Measurements from ENCODE around the gene SH3BGRL2.
A peak's percentile ranks its signal among the peaks of the same experiment; 100 is the strongest.
"Not testable (repeated sequence)": the region's sequence is repeated elsewhere in the genome, so short reads cannot be mapped to it uniquely, and the experiment has no call there.

The SH3BGRL2 gene

DNA sequence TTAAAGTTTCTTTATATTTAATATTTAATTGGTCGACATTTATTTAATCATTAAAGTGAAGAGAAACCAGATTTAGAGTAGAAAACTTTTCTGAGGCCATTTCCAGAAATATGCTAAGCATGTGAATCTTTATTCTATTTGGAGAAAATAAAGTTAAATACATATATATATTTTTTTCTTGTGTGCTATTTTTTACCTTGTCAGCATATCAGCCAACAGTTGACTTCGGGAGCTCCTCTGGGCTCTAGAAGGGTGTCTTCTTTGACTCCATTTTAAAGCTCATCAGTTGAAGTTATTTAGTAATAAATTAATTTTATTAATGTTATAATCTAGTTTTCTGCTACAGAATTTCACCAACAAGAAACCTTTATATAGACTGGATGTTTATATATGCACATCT lies 73.1 kb downstream of the SH3BGRL2 start:
- DNase-seq, result no peak

DNA sequence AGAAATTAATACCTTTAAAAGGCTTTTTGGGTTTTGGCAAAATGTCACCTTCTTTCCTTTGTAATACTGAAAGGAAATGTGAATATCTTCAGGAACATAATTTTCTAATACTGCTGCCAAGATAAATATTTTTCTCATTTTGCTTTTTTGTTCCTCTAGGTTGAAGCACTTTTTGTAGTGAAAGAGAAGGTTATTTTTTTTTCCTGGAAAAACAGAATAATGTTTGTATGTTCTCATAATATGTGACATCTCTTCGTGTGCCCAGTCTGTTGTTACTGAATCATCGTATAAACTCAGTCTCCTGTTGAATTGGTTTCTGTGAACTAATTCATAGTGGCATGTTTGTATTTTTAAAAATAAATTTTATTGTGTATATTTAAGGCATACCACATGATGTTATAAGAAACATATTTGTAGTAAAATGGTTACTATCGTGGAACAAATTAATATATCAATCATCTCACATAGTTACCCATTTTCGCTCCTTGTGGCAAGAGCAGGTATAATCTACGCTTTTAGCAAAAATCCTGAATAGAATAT lies 74.4 kb downstream of the SH3BGRL2 start:
- DNase-seq, result no peak

DNA sequence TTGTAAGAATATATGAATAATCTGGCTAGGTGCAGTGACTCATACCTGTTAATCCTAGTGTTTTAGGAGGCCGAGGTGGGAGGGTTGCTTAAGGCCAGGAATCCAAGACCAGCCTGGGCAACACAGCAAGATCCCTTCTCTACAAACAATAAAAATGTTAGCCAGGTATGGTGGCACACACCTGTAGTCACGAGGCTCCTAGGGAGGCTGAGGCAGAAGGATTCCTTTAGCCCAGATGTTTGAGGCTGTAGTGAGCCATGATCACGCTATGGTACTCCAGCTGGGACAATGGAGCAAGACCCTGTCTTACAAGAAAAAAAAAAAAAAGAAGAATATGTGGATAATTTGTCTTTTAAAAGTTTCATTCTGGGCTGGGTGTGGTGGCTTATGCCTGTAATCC lies 75.4 kb downstream of the SH3BGRL2 start:
- no peak for DNase-seq

DNA sequence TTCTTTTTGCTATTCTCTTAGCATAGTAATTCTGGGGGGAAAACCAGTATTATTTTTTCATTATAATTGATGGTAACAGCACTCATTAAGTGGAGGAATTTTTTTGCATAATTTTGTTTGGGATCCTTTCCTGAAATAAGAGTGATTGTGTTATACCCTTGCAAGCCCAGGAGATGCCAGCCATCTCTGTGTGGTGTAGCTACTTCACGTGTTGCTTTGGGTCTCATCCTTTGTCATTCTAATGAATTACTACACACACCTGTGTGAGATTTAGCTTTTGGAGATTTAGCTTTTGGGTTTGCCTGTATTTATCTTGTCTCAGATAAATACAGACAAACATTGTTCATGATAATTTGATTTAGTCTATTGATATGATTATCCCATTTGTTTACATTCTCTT lies 76.5 kb downstream of the SH3BGRL2 start:
- no peak for DNase-seq

DNA sequence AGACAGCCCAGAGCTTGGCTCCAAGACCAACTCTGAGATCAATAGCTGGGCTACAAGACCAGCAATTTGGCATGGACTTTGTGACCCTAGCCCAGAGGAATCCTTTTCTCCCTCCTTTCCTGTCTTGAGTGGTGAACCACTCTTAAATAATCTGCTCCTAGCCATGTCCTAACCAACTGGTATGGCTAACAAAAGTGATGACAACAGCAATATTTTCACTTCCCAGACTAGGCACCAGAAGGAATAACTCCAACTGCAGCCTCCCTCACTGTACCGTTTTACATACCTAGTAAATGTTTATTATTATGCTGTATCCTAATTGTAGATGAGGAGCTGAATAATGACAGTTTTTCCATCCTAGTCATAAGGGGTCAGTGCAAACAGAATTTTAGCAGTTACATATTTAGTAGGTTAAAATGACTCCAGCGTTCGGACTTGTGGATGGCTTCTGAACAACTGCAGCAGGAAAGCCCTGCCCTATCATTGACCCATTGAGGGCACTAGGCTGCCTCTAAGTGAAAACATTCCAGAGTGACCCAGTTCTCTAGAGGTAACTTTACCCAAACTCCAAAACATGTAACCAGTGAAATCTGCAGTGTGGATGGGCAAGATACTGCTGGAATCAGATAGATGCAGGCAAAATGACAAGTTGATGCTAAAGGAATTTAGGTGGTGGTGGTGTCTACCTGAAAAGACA lies 77.1 kb downstream of the SH3BGRL2 start:
- no peak for DNase-seq

DNA sequence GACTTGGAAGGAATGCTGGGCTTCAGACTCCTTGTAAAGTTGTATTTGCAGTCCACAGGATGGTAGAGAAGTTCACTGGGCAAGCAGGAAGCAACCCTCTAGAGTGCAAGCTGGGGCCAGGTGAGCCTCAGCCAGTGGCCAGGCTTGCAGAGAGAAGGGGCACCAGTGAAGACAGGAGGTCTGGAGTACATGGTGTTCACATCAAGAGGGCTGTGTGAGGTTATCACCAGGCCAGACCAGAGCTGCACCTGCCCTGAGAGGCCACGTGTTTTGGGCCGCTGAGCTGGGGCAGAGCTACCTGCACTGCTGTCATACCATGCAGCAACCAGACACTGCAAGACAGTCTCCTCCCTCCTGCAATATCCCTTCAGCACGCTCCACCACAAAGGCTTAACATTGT lies 79.0 kb downstream of the SH3BGRL2 start:
- no peak for DNase-seq

DNA sequence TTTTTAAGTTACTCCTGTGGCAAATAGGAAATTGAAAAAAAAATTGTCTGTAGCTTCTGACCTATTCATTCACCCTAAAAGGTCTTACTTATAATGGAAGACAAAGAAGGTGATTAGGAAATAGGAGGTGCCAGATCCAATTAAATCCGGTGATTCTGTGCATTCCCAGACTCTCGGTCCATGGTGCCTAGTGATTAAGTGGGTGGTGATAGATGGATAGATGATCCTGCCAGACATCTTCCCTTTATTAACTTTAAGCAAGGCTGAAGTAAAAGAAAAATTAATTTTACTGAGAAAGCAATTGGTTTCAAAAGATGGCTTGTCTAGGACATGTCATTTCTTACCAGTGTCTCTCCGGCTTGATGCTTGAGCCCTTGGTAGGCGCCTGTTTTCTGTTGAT lies 80.0 kb downstream of the SH3BGRL2 start:
- DNase-seq, result no peak

DNA sequence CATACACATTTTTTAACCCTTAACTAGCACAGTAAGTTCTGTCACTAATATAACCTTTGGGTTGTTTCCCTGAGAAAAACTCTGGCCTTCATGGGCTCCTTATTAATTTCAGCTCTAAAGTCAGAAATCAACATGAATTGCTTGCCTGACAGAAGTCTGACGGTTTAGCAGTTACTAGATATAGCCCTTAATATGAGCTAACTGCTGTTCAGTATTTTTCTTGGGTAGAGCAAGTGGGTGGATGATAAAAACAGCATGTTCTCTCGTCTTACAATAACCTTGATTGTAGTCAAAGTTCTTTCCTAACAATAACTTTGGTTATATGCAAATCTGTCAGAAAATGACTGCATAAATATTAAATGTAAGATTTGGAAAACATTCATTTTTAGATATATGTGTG lies 81.0 kb downstream of the SH3BGRL2 start:
- no peak for DNase-seq

DNA sequence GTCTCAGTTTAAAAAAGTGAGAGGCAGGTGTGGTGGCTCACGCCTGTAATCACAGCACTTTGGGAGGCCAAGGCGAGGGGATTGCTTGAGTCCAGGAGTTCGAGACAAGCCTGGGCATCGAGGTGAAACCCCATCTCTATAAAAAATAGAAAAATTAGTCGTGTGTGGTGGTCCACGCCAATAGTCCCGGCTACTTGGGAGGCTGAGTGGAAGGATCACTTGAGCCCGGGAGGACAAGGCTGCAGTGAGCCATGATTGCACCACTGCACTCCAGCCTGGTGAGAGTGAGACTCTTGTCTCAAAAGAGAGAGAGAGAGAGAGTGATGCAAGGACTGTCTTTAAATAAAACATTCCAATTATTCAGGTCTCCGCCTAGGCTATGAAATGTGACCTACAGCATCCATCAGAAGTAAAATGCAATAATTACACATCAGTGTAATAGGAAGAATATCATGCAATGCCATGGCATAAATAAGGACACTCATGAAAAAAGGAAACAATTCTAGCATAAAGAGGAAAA lies 81.5 kb downstream of the SH3BGRL2 start:
- no peak for DNase-seq

DNA sequence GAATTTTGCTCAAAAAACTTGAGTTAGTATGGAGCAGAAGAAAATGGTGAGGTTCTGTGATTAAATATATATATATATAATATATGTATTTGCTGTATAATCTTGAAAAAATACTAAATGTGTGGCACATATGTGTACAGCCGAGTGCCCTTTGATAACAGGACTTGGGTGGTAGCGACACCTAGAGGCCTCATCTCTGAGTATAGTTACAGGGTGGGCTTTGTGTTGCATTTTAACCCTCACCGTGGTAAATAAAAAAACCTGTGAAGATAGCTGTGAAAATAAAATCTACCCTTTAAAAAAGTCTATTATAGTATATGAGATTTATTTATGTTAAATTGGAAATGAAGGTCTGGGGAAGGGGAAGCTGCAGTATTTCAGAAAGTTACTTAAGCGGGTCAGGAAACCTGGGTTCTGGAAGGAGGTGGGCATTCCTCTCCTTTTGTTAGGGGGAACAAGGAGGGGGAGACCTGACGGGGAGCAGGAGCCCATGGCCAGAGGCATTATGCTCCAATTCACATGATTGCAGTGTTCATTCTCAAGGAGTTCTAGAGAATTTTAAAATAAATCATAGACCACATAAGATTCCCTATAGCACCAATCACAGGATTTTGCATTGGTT lies 82.7 kb downstream of the SH3BGRL2 start:
- peak; percentile 37 for DNase-seq

DNA sequence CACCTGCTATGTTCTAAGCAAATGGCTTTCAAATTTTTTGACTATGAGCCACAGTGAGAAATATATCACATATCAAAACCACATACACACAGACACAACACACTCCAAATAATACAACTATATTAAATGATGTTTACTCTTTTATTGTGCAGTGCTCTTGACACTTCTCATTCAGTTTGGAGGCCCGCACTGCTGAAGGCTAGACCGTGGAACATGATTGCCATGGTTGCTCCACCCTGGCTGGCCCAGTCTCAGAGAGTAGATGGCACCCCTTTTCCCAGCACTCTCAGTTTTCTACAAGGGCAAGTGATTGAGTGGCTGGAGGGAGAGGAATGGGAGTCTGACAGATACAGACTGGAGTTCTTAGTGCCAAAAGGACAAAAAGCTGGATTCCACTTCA lies 86.9 kb downstream of the SH3BGRL2 start:
- DNase-seq, result no peak

DNA sequence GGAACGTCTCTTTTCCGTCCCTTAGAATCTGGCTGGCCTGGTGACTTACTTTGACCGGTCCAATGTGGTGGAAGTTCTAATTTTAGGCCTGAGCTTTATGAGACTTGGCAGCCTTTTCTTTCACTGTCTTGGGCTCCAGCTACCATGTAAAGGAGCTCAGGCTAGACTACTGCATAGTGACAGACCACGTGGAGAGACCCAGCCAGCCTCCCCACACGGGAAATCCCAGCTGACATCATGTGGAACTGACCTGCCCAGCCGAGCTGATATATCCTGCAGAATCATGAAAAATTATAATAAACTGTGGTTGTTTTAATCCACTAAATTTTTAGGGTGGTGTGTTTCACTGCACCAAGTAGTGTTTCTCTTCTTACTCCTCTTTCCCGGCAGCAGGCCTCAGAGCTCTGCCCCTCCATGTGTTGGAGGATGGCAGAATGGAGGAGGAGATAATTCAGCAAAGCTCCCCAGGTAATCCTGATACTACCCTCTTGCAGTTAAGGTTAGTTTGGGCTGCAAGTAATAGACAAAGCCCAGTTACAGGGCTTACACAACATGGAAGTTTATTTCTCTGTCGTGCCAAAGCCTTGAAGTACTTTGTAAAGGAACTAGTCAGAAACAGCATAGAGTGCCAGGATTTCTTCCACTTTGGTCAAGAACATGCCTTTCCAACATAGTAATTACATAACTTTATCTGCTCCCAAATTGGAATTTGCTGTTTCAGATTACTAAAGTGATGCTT lies 87.5 kb downstream of the SH3BGRL2 start:
- peak; percentile 7 for DNase-seq

DNA sequence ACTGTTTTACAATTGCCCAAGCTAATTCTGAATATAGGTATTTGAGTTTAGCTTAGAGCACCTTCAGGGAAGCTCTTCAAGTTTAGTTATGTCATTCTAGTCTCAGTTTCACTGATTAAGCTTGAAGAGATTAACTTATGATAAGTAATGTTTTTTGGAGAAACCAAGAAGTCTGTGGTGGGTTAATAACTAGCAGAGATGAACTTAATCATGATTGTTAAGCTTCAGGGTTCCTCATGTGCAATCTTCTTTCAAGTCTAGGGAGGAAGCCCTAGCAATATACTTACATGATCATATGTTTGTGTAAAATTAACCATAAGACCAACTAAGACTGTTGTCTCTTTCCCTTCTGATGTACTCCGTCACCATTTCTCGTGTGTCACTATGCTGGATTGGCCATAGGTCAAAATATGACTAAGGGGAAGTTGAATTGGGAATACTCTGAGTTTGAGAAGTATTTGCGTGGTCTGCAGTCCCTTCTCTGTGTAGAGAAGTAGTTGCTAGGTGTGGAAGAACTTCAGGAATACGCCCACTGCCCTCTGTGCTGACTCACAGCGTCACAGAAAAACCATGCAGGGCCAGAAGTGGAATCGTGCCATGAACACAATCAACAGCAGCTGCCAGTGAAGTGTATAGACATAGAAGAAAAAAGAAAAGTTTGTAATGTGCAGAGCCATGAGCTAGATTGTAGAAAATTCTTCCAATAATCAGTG lies 88.3 kb downstream of the SH3BGRL2 start:
- peak; percentile 55 for DNase-seq

DNA sequence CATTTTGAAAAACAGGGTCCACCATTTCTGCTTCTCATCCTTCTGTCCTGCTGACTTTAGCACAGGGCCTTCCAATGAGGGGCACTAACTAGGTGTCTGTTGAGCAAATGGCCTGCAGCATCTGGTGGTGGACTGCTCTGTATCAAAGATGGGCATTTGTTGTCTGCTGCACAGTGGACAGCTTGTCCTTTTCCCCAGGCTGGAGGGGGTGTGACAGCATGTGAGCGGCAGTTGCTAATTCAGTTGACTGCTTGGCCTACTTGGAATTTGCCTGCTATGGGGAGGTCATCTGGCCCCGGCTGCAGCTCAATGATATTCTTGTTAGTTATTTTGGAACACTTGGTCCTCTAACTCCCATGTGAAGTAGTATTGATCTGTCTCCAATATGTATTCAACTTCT lies 93.7 kb downstream of the SH3BGRL2 start:
- DNase-seq, result no peak

DNA sequence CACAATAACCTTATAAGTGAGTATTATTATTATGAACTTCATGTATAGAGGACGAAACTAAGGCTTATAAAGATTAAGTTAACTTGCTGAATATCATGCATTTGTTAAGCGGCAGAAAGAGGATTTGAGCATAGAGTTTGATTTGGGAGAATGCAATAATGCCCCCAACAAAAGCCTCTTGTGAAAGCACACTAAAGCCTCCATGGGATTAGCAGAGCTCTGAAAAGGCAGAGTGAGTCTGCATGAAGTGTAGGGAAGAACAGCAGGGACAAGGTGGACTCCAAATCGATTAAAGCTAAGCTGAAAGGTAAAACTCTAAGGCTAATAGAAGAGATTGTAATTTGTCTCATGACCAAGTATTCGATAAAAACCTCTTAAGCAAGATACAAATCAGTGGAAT lies 100.3 kb downstream of the SH3BGRL2 start:
- DNase-seq, result no peak

DNA sequence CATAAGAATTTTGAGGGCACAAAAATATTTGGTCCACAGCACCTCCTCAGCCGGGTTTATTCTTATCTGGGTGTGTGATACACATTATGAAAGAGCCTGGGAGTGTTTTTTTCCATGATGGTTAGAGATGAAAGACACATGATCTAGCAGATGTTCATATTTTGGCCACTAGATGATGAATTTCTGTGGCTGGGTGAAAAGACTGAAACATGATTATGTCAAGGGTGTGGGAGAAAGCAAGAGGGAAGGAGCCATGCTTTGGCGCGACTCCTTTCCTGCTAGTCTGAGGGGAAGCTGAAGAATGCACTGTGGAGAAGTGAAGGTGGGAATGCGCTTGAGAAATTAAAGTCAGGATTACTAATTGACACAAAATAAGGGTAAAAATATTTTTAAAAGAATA lies 102.3 kb downstream of the SH3BGRL2 start:
- DNase-seq, result no peak

DNA sequence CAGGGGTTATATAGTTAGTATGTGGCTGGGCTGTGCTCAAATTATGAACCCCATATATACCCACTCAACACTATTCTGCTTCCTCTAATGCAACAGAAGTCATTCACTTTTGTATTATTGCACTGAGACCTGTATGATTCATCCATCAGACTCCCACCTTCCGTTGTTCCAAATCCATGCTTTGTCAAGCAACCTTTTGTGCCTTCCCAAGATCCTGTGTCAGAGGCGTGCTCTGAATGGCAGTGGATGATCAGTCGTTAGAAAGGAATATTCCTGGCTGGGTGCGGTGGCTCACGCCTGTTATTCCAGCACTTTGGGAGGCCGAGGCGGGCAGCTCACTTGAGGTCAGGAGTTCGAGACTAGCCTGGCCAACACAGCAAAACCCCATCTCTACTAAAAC lies 103.2 kb downstream of the SH3BGRL2 start:
- DNase-seq, result no peak

DNA sequence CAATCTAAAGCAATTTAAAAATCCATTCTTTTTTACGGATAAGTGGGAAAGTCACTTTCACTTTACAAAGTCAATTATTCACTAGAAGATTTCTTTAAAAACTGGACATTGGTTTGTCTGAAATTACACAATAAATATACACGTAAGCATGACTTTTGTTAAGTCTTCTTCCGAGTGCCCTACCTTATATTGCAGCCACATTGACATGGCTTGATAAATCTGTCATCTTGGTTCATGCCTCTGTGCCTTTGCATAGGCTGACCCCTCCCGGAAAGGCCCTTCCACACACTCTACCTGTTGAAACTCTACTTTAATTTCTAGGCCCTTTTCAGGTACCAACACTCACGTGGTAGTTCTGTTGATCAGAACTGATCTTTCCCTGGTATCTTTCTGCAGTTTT lies 104.1 kb downstream of the SH3BGRL2 start:
- no peak for DNase-seq

DNA sequence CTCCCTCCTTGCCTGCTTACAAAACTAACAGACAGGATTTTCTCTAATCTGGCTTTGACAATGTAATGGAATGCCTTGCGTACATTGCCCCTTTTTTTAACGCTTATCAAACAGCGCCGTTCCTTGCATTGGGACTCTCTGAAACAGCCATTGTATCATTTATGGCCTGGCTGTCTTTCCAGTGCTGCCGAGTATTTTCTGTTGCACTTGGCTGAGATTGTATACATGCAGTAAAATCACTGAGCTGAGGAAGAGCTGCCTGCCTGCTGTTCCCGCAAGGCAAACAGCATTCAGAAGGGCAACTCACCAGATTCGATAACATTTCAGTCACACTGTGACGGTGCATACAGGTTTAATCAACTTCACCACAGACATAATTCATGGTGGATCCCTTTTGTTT lies 106.0 kb downstream of the SH3BGRL2 start:
- DNase-seq, result no peak

DNA sequence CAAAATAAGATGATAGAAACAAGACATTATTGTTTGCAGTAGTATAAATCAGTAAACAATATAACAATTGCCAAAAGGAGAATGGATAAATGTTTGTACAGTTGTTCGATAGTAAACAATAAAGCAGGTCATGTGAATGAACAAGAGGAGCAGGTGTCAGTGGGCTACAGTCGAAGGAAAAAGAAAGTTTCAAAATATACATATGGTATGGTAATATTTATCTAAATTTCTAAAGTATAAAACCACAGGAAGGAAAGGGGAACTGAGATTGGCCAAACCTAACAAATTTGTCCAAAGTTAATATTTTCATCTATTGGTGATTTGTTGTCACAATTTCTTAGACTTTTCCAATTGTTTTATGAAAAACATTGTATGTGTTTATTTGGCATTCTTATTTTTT lies 110.9 kb downstream of the SH3BGRL2 start:
- DNase-seq, result no peak

DNA sequence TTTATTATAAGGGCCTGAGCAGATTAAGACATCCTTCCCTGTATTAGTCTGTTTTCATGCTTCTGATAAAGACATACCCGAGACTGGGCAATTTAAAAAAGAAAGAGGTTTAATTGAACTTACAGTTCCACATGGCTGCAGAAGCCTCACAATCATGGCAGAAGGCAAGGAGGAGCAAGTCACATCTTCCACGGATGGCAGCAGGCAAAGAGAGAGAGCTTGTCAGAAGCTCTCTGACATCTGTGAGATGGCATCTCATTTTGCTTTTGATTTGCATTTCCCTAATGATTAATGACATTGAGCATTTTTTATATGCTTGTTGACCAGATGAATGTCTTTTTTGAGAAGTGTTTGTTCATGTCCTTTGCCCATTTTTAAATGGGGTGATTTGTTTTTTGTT lies 114.2 kb downstream of the SH3BGRL2 start:
- DNase-seq, result not testable (repeated sequence)

DNA sequence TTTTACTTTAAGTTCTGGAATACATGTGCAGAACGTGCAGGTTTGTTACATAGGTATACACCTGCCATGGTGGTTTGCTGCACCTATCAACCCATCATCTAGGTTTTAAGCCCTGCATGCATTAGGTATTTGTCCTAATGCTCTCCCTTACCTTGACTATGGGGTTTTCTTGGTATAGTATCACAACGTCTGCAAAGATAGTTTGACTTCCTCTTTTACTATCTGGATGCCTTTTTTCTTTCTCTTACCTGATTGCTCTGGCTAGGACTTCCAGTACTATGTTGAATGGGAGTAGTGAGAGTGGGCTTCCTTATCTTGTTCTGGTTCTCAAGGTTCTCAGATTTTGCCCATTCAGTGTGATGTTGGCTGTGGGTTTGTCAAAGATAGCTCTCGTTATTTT lies 115.2 kb downstream of the SH3BGRL2 start:
- not testable (repeated sequence) for DNase-seq

DNA sequence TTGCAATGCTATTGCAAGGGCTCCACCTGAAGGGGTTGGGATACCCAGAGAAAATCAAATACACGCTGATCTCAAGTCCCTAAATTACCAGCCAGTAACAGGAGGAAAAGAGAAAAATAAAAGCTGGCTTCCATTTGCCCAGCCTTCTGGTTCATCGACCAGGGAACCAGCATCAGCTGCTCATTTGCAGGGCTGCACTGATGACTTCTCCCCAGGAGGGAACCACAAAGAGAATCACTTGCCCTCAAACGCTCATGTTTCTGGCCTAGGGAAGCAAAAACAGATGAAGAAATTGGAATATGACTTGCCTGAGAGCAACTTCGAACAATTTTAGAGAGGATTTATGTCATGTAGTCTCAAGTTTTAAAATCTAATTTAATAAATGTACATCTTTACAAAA lies 119.7 kb downstream of the SH3BGRL2 start:
- no peak for DNase-seq

Measured in fibroblast of skin of right biceps (primary cell).